Retinal pigment epithelial cell (primary cell): ENCODE results near the gene SLC25A42.

ENCODE experiments used
- DNase-seq: peaks from one replicate; pipeline ENCODE4 v3.0.0-alpha.2; 2010; ENCODE audit warnings: low read depth
- H3K4me3 ChIP-seq: 2 replicates; pipeline ENCODE4 v1.5.1; 2011; ENCODE audit warnings: mild to moderate bottlenecking, low read length, control low read depth, moderate library complexity
- CTCF ChIP-seq: conservative IDR thresholded peaks from 2 replicates; pipeline ENCODE4 v1.5.1; 2011; ENCODE audit warnings: low read depth, low read length, control low read depth, inconsistent platforms

The SLC25A42 gene

GRCh38 chr19:19081642-19082151 lies 17.9 kb downstream of the SLC25A42 start:
- no peak for TF ChIP-seq CTCF
- DNase-seq = no peak
- no peak overlapping the region for H3K4me3 ChIP-seq

GRCh38 chr19:19083413-19084178 lies 19.8 kb downstream of the SLC25A42 start:
- no peak for TF ChIP-seq CTCF
- DNase-seq = no peak
- no peak overlapping the region for H3K4me3 ChIP-seq

GRCh38 chr19:19087676-19088075 lies 23.9 kb downstream of the SLC25A42 start:
- no peak for TF ChIP-seq CTCF
- DNase-seq = no peak
- H3K4me3 ChIP-seq = no peak overlapping the region

GRCh38 chr19:19094513-19094912 lies 30.7 kb downstream of the SLC25A42 start:
- H3K4me3 ChIP-seq = no peak overlapping the region
- no peak for DNase-seq
- TF ChIP-seq CTCF = no peak

- H3K4me3 ChIP-seq = no peak overlapping the region
- TF ChIP-seq CTCF = no peak
- DNase-seq = no peak
Observed at GRCh38 chr19:19095691-19096090, 31.9 kb downstream of the SLC25A42 start.

GRCh38 chr19:19096641-19097627 lies 33.1 kb downstream of the SLC25A42 start:
- no peak for TF ChIP-seq CTCF
- no peak overlapping the region for H3K4me3 ChIP-seq
- no peak for DNase-seq
